ENCODE measurements around the gene GULP1.

DNA sequence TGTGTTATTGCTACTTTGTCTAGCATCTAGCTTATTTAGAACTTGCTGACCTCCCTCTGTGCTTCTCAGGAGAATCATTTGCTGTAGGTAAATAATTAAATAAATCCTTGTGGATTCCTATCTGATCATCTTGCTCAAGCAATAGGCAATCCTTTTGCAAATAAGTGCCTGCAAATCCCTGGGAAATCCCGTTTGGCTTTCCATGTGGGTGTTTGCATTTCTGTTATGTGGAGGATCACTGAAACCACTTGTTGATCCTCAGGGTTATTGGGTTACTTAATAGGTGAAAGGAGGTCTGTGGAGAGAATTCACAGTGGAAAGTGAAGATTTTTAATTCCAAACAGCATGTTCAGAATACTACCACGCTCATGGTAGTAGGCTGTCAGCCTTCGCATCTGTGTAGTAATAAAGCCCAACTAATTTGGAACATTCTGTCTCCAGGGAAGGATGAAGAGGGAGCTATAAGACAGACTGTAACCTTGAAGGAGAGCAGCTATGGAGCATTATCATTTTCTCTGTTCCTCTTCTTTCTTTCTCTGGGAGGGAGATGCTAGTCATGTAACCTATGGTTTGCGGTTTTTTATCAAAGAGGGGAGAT lies 72.5 kb downstream of the GULP1 start:
- TF ChIP-seq POLR2A (IDR thresholded peaks at IDR 0.05; ENCODE audit: low read length) (no peak), GATA1 (IDR thresholded peaks at IDR 0.05; ENCODE audit: low read depth, low read length) (no peak)

All from erythroblast (primary cell).